HepG2 (cell line): ENCODE results near the gene HOXA1. TPM values are rescaled to one million over a fixed set of nuclear protein-coding genes. Genes with fewer than 3 reads are reported as not detected.

Source experiments
- AFF4 ChIP-seq: sonication (generic); formaldehyde crosslinking; IDR thresholded peaks from 2 replicates; pipeline ENCODE4 v1.4.0; 2020; ENCODE audit warnings: missing genetic modification reagents
- ARNTL ChIP-seq: sonication (generic); formaldehyde crosslinking; IDR thresholded peaks from 2 replicates; pipeline ENCODE4 v1.4.0; 2020; ENCODE audit warnings: mild to moderate bottlenecking, missing genetic modification reagents
- DRAP1 ChIP-seq: IDR thresholded peaks from 2 replicates; pipeline ENCODE4 v1.6.1; 2016; ENCODE audit warnings: missing genetic modification reagents, missing compliant biosample characterization
- KDM4B ChIP-seq: sonication (generic); formaldehyde crosslinking; IDR thresholded peaks from 2 replicates; pipeline ENCODE4 v1.4.0; 2020; ENCODE audit warnings: missing genetic modification reagents
- MIER3 ChIP-seq: IDR thresholded peaks from 2 replicates; pipeline ENCODE4 v1.6.1; 2016; ENCODE audit warnings: missing compliant biosample characterization, borderline replicate concordance
- RNF2 ChIP-seq: fragments of 450-650 bp; conservative IDR thresholded peaks from 2 replicates; pipeline ENCODE4 v1.6.1; 2016; ENCODE audit warnings: low read depth
- SOX13 ChIP-seq, 3 experiments: fragments of 450-650 bp in 1 of 3; sonication (generic) in 1 of 3; formaldehyde crosslinking in 1 of 3; IDR thresholded peaks in 2 of 3; conservative IDR thresholded peaks in 1 of 3; 2 replicates each; pipeline versions ENCODE4 v1.5.0 to v1.6.1; 2016 to 2020; ENCODE audit warnings: antibody characterized with exemption in 1 of 3, mild to moderate bottlenecking in 1 of 3, missing compliant biosample characterization in 1 of 3, missing genetic modification reagents in 1 of 3, moderate library complexity in 1 of 3
- STAT5B ChIP-seq: sonication (generic); formaldehyde crosslinking; IDR thresholded peaks from 2 replicates; pipeline ENCODE4 v1.4.0; 2020; ENCODE audit warnings: missing genetic modification reagents
- TARDBP ChIP-seq: sonication (generic); formaldehyde crosslinking; IDR thresholded peaks from 2 replicates; pipeline ENCODE4 v1.8.0; 2022; ENCODE audit warnings: mild to moderate bottlenecking, missing genetic modification reagents
- U2AF1 ChIP-seq: fragments of 200-400 bp; formaldehyde crosslinking; optimal IDR thresholded peaks from 2 replicates; pipeline ENCODE3; 2017; ENCODE audit warnings: mild to moderate bottlenecking, low read depth, low read length
- ZNF142 ChIP-seq: sonication (generic); formaldehyde crosslinking; IDR thresholded peaks from 2 replicates; pipeline ENCODE4 v1.4.0; 2020; ENCODE audit warnings: missing genetic modification reagents
- ZSCAN21 ChIP-seq: sonication (generic); formaldehyde crosslinking; IDR thresholded peaks from 2 replicates; pipeline ENCODE4 v1.8.0; 2022; ENCODE audit warnings: mild to moderate bottlenecking, missing genetic modification reagents, moderate library complexity, borderline replicate concordance
- polyA plus RNA-seq, 8 experiments: library from polyadenylated mRNA; depleted of rRNA in 3 of 8; stranded (reverse) in 7 of 8; unstranded in 1 of 8; fragments of >200 nt; fragmentation: Illumina TruSeq in 4 of 8; extraction: Trizol in 4 of 8; gene quantifications; 2 replicates each; pipeline versions ENCODE4 v1.2.1 to v1.2.3, GENCODE V29; 2011 to 2016; ENCODE audit warnings: low read depth in 4 of 8, missing spikeins in 1 of 8, mixed read lengths in 1 of 8; ENCODE audit not compliant: insufficient read depth in 1 of 8
- total RNA-seq, 5 experiments: library from RNA; depleted of rRNA; stranded (reverse); fragments of >200 nt; fragmentation: Illumina TruSeq; extraction: Trizol; gene quantifications; 2 replicates each; pipeline ENCODE4 v1.2.3, GENCODE V29; 2016; ENCODE audit warnings: low read depth in 1 of 5
- TF ChIP-seq, protein P1 (sequence below): sonication (generic); formaldehyde crosslinking; IDR thresholded peaks from 2 replicates; pipeline ENCODE4 v1.5.0; 2020; ENCODE audit warnings: missing genetic modification reagents
- TF ChIP-seq, protein P2 (sequence below): fragments of 450-650 bp; IDR thresholded peaks from 2 replicates; pipeline ENCODE4 v1.6.1; 2016

HOXA1 gene
- total and polyA plus RNA-seq, 2 of the 13 experiments (the other 11 are each of a cell fraction or from before 2014, with no cell fraction given): 0.18 to 0.20 TPM

- no peak for TF ChIP-seq MIER3 (CRISPR knock-in tag)
- TF ChIP-seq ZNF142: no peak
- TF ChIP-seq, protein P1, sequence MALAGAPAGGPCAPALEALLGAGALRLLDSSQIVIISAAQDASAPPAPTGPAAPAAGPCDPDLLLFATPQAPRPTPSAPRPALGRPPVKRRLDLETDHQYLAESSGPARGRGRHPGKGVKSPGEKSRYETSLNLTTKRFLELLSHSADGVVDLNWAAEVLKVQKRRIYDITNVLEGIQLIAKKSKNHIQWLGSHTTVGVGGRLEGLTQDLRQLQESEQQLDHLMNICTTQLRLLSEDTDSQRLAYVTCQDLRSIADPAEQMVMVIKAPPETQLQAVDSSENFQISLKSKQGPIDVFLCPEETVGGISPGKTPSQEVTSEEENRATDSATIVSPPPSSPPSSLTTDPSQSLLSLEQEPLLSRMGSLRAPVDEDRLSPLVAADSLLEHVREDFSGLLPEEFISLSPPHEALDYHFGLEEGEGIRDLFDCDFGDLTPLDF (CRISPR knock-in tag): peak; percentile 86
- TF ChIP-seq, protein P2, sequence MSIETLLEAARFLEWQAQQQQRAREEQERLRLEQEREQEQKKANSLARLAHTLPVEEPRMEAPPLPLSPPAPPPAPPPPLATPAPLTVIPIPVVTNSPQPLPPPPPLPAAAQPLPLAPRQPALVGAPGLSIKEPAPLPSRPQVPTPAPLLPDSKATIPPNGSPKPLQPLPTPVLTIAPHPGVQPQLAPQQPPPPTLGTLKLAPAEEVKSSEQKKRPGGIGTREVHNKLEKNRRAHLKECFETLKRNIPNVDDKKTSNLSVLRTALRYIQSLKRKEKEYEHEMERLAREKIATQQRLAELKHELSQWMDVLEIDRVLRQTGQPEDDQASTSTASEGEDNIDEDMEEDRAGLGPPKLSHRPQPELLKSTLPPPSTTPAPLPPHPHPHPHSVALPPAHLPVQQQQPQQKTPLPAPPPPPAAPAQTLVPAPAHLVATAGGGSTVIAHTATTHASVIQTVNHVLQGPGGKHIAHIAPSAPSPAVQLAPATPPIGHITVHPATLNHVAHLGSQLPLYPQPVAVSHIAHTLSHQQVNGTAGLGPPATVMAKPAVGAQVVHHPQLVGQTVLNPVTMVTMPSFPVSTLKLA: peak; percentile 66
- no peak for TF ChIP-seq AFF4 (CRISPR knock-in tag)
- no peak; the same call in 1 of the 2 replicates for TF ChIP-seq ZSCAN21 (CRISPR knock-in tag)
- TF ChIP-seq DRAP1: peak; percentile 47; the same call in 1 of the 2 replicates
- no peak for TF ChIP-seq KDM4B (CRISPR knock-in tag)
- no peak for TF ChIP-seq U2AF1
- TF ChIP-seq ARNTL (CRISPR knock-in tag): peak; percentile 13; the same call in 1 of the 2 replicates
- no peak; the same call in 1 of the 2 replicates for TF ChIP-seq RNF2
- TF ChIP-seq TARDBP (CRISPR knock-in tag): peak; percentile 71
- no peak for TF ChIP-seq SOX13 (IDR thresholded peaks at IDR 0.05)
- TF ChIP-seq SOX13 (CRISPR knock-in tag; conservative IDR thresholded peaks at IDR 0.05 in 1 of 2, IDR thresholded peaks at IDR 0.05 in 1 of 2): peak in 1 of 2 experiments; percentile 51; a peak in 1 of 4 replicates
- no peak for TF ChIP-seq STAT5B (CRISPR knock-in tag)
Observed at GRCh38 chr7:27130540-27131389, 35.0 kb upstream of the HOXA1 start, which contains the start of gene HOXA4 (continued).
